Mammary epithelial cell (primary cell): ENCODE data around the gene SMARCC1.

Experiments used
- CTCF ChIP-seq, 2 donors: IDR thresholded peaks in 1 of 2; conservative IDR thresholded peaks in 1 of 2; 2 replicates each; pipeline ENCODE4 v1.5.1; 2011 to 2012; ENCODE audit warnings: inconsistent platforms in 2 of 2, low read length in 2 of 2, mild to moderate bottlenecking in 2 of 2, control low read depth in 1 of 2, low read depth in 1 of 2; ENCODE audit not compliant: insufficient read depth in 1 of 2; ENCODE audit errors: extremely low read depth in 1 of 2
- EZH2 ChIP-seq: IDR thresholded peaks from 2 replicates; pipeline ENCODE4 v1.6.1; 2012; ENCODE audit warnings: low read length, inconsistent platforms, borderline replicate concordance

- no peak for TF ChIP-seq CTCF (conservative IDR thresholded peaks at IDR 0.05 in 1 of 2, IDR thresholded peaks at IDR 0.05 in 1 of 2; ENCODE audit: extremely low read depth in 1 of 2, insufficient read depth in 1 of 2, low read depth in 1 of 2, low read length in 2 of 2)
- TF ChIP-seq EZH2, result no peak
Measured at GRCh38 chr3:47536967-47537366, 244.7 kb downstream of the SMARCC1 start.
